ENCODE data around the gene FARS2. TPM values are rescaled to one million over a fixed set of nuclear protein-coding genes. Genes with fewer than 3 reads are reported as not detected.

FARS2 gene
- total and polyA plus RNA-seq, 2 donors (not counting 3 experiments of a cell fraction or from before 2014, with no cell fraction given) = 20.2 to 20.5 TPM

GRCh38 chr6:5652406-5653137 is 391.3 kb downstream of the FARS2 start:
- Histone ChIP-seq H2AFZ (ENCODE audit: low read depth, low read length) (no peak overlapping the region), H3K9me1 (replicated peaks; ENCODE audit: control insufficient read depth, extremely low read depth, insufficient read depth, low read length) (no peaks in the 10 kb centered on the region), H3K4me3 (replicated peaks in 1 of 3; ENCODE audit: insufficient read depth in 1 of 3, low read depth in 1 of 3, low read length in 3 of 3) (no peak overlapping the region), H3K4me1 (ENCODE audit: control insufficient read depth, extremely low read depth, insufficient read depth, low read length) (no peaks in the 10 kb centered on the region), H3K4me2 (ENCODE audit: insufficient read depth, low read length) (no peak overlapping the region), H3K9ac (replicated peaks; ENCODE audit: extremely low read depth, insufficient read depth, low read length) (no peak overlapping the region), H3K79me2 (ENCODE audit: control insufficient read depth, insufficient read depth, low read length) (no peaks in the 10 kb centered on the region), H4K20me1 (replicated peaks; ENCODE audit: control insufficient read depth, extremely low read depth, insufficient read depth, low read length) (no peaks in the 10 kb centered on the region), H3K27me3 (ENCODE audit: control insufficient read depth in 2 of 2, insufficient read depth in 2 of 2, low read length in 2 of 2) (no peaks in the 10 kb centered on the region), H3K36me3 (ENCODE audit: control insufficient read depth in 2 of 2, extremely low read depth in 1 of 2, insufficient read depth in 2 of 2, low read length in 2 of 2) (no peaks in the 10 kb centered on the region), H3K27ac (ENCODE audit: insufficient read depth, low read depth, low read length) (no peak overlapping the region), H3K9me3 (replicated peaks; ENCODE audit: control insufficient read depth, insufficient read depth, low read length) (no peaks in the 10 kb centered on the region)
- CTCF ChIA-PET = no interaction called here
- no TSS peak for BruUV-seq (replicated peaks)
- intact Hi-C loops (cut with micrococcal nuclease) = no loop called here
- FAIRE-seq (no peak), DNase-seq (ENCODE audit: low read depth, low spot score) (no peak)
- TF ChIP-seq POLR2A (IDR thresholded peaks at IDR 0.05; ENCODE audit: low read depth, low read length) (no peak), MAX (IDR thresholded peaks at IDR 0.05; ENCODE audit: insufficient read depth, insufficient read length) (no peak), GATA2 (IDR thresholded peaks at IDR 0.05; ENCODE audit: insufficient read depth, insufficient read length, low read depth, low read length) (no peak)
- POLR2A ChIA-PET = no interaction called here
- dilution Hi-C loops (cut with MboI; ENCODE audit: extremely low pct_ligation_motif_present, low sequenced_read_pairs) = no loop called here

- Histone ChIP-seq H3K9ac (replicated peaks; ENCODE audit: extremely low read depth, insufficient read depth, low read length) (no peak overlapping the region), H3K4me3 (replicated peaks in 1 of 3; ENCODE audit: insufficient read depth in 1 of 3, low read depth in 1 of 3, low read length in 3 of 3) (no peak overlapping the region), H3K79me2 (ENCODE audit: control insufficient read depth, insufficient read depth, low read length) (no peaks in the 10 kb centered on the region), H3K27me3 (ENCODE audit: control insufficient read depth in 2 of 2, insufficient read depth in 2 of 2, low read length in 2 of 2) (no peaks in the 10 kb centered on the region), H3K27ac (ENCODE audit: insufficient read depth, low read depth, low read length) (no peak overlapping the region), H3K9me3 (replicated peaks; ENCODE audit: control insufficient read depth, insufficient read depth, low read length) (no peaks in the 10 kb centered on the region), H2AFZ (ENCODE audit: low read depth, low read length) (no peak overlapping the region), H3K4me1 (ENCODE audit: control insufficient read depth, extremely low read depth, insufficient read depth, low read length) (no peaks in the 10 kb centered on the region), H3K9me1 (replicated peaks; ENCODE audit: control insufficient read depth, extremely low read depth, insufficient read depth, low read length) (no peaks in the 10 kb centered on the region), H3K36me3 (ENCODE audit: control insufficient read depth in 2 of 2, extremely low read depth in 1 of 2, insufficient read depth in 2 of 2, low read length in 2 of 2) (no peaks in the 10 kb centered on the region), H4K20me1 (replicated peaks; ENCODE audit: control insufficient read depth, extremely low read depth, insufficient read depth, low read length) (no peaks in the 10 kb centered on the region), H3K4me2 (ENCODE audit: insufficient read depth, low read length) (no peak overlapping the region)
- FAIRE-seq (no peak), DNase-seq (ENCODE audit: low read depth, low spot score) (no peak)
- TF ChIP-seq POLR2AphosphoS5 (IDR thresholded peaks at IDR 0.05; ENCODE audit: insufficient read depth, low read depth, low read length) = no peak
- TF ChIP-seq MAX (IDR thresholded peaks at IDR 0.05; ENCODE audit: insufficient read depth, insufficient read length) = no peak
- CTCF ChIA-PET = no interaction called here
- POLR2A ChIA-PET = no interaction called here
- dilution Hi-C loops (cut with MboI; ENCODE audit: extremely low pct_ligation_motif_present, low sequenced_read_pairs) (no loop called here), intact Hi-C loops (cut with micrococcal nuclease) (no loop called here)
- BruUV-seq (replicated peaks) = no TSS peak
These were observed 392.5 kb downstream of the FARS2 start for GRCh38 chr6:5653801-5654200.
